ENCODE data around the gene HOXB1. TPM values are rescaled to one million over a fixed set of nuclear protein-coding genes. Genes with fewer than 3 reads are reported as not detected.

HOXB1 gene
- total RNA-seq, result not detected
- long read RNA-seq, result 0 reads

GRCh38 chr17:48530887-48531272 is at the start of gene HOXB1:
Gene HOXB1 (minus strand): TSS chr17:48531011. CDS start chr17:48530904, 107 bp downstream.
- intact Hi-C loops (cut with DNase I), result no loop called here
- DNase-seq (ENCODE audit: low spot score), result no peak

- DNase-seq (ENCODE audit: low spot score), result no peak
- intact Hi-C loops (cut with DNase I), result loop anchor here (1.0 kb wide), 1 partner anchor 37 kb away; no protein-coding TSS in a partner anchor
Observed at GRCh38 chr17:48579760-48580554, 49.1 kb upstream of the HOXB1 start.

- intact Hi-C loops (cut with DNase I), result loop anchor here (1.0 kb wide), 1 partner anchor 36 kb away; no protein-coding TSS in a partner anchor
- DNase-seq (ENCODE audit: low spot score), result no peak
Observed at GRCh38 chr17:48579471-48579759, 48.6 kb upstream of the HOXB1 start.

GRCh38 chr17:48578616-48579470 is 48.0 kb upstream of the HOXB1 start:
- no peak for DNase-seq (ENCODE audit: low spot score)
- intact Hi-C loops (cut with DNase I), result loop anchor here (1.0 kb wide), 1 partner anchor 36 kb away; no protein-coding TSS in a partner anchor

GRCh38 chr17:48577946-48578615 is 47.3 kb upstream of the HOXB1 start, which contains the start of gene HOXB4:
Gene HOXB4 (minus strand): TSS chr17:48578350. CDS start chr17:48578319, 31 bp downstream.
- peak; percentile 88 for DNase-seq (ENCODE audit: low spot score)
- intact Hi-C loops (cut with DNase I), result no loop called here

GRCh38 chr17:48577330-48577945 is 46.6 kb upstream of the HOXB1 start:
- intact Hi-C loops (cut with DNase I), result no loop called here
- no peak for DNase-seq (ENCODE audit: low spot score)

GRCh38 chr17:48576479-48577309 is 45.9 kb upstream of the HOXB1 start:
- no peak for DNase-seq (ENCODE audit: low spot score)
- intact Hi-C loops (cut with DNase I), result no loop called here

GRCh38 chr17:48575673-48576478 is 45.1 kb upstream of the HOXB1 start:
- intact Hi-C loops (cut with DNase I), result no loop called here
- DNase-seq (ENCODE audit: low spot score), result no peak

- intact Hi-C loops (cut with DNase I), result no loop called here
- DNase-seq (ENCODE audit: low spot score), result no peak
Observed at GRCh38 chr17:48575066-48575582, 44.3 kb upstream of the HOXB1 start.

- DNase-seq (ENCODE audit: low spot score), result no peak
- intact Hi-C loops (cut with DNase I), result no loop called here
Observed at GRCh38 chr17:48574505-48575065, 43.8 kb upstream of the HOXB1 start.

GRCh38 chr17:48571826-48572417 is 41.1 kb upstream of the HOXB1 start:
- intact Hi-C loops (cut with DNase I), result no loop called here
- no peak for DNase-seq (ENCODE audit: low spot score)

- intact Hi-C loops (cut with DNase I), result no loop called here
- DNase-seq (ENCODE audit: low spot score), result no peak
Observed at GRCh38 chr17:48571024-48571818, 40.4 kb upstream of the HOXB1 start.

GRCh38 chr17:48570325-48571023 is 39.7 kb upstream of the HOXB1 start:
- no peak for DNase-seq (ENCODE audit: low spot score)
- intact Hi-C loops (cut with DNase I), result no loop called here

GRCh38 chr17:48569674-48570324 is 39.0 kb upstream of the HOXB1 start:
- no peak for DNase-seq (ENCODE audit: low spot score)
- intact Hi-C loops (cut with DNase I), result no loop called here

- DNase-seq (ENCODE audit: low spot score), result no peak
- intact Hi-C loops (cut with DNase I), result no loop called here
Observed at GRCh38 chr17:48569240-48569582, 38.4 kb upstream of the HOXB1 start.
